GM23248 (cell line): ENCODE measurements around the gene CCDC81. TPM values are rescaled to one million over a fixed set of nuclear protein-coding genes. Genes with fewer than 3 reads are reported as not detected.

Experiments
- DNase-seq: peaks from one replicate; pipeline ENCODE4 v3.0.0-alpha.2; 2015
- H2AFZ ChIP-seq: fragments of 200-600 bp; sonication (generic); 2 replicates; pipeline ENCODE4 v1.6.1; 2016; ENCODE audit warnings: antibody characterized with exemption
- H3F3A ChIP-seq: fragments of 200-600 bp; sonication (generic); 2 replicates; pipeline ENCODE4 v1.6.1; 2016; ENCODE audit warnings: mild to moderate bottlenecking, antibody characterized with exemption, mixed run types; ENCODE audit not compliant: insufficient read depth
- H3K27ac ChIP-seq: fragments of 200-600 bp; sonication (generic); 2 replicates; pipeline ENCODE4 v1.5.1; 2016; ENCODE audit warnings: mild to moderate bottlenecking
- H3K27me3 ChIP-seq: fragments of 200-600 bp; sonication (generic); replicated peaks from 2 replicates; pipeline ENCODE4 v1.6.1; 2016; ENCODE audit warnings: mild to moderate bottlenecking; ENCODE audit not compliant: insufficient read depth
- H3K36me3 ChIP-seq: fragments of 200-600 bp; sonication (generic); 2 replicates; pipeline ENCODE4 v1.6.1; 2016; ENCODE audit warnings: low read depth, mild to moderate bottlenecking
- H3K4me1 ChIP-seq: fragments of 200-600 bp; sonication (generic); 2 replicates; pipeline ENCODE4 v1.6.1; 2016; ENCODE audit warnings: mild to moderate bottlenecking; ENCODE audit not compliant: insufficient read depth
- H3K4me2 ChIP-seq: fragments of 200-600 bp; sonication (generic); one replicate; pipeline ENCODE4 v1.6.1; 2016; ENCODE audit warnings: mild to moderate bottlenecking; ENCODE audit not compliant: unreplicated experiment
- H3K4me3 ChIP-seq: fragments of 200-600 bp; sonication (generic); 2 replicates; pipeline ENCODE4 v1.5.1; 2016; ENCODE audit warnings: mild to moderate bottlenecking
- H3K79me2 ChIP-seq: fragments of 200-600 bp; sonication (generic); 2 replicates; pipeline ENCODE4 v1.6.1; 2016; ENCODE audit warnings: mild to moderate bottlenecking; ENCODE audit not compliant: insufficient read depth
- H3K9ac ChIP-seq: fragments of 200-600 bp; sonication (generic); 2 replicates; pipeline ENCODE4 v1.6.1; 2016; ENCODE audit warnings: mild to moderate bottlenecking
- H3K9me2 ChIP-seq: fragments of 200-600 bp; sonication (generic); 2 replicates; pipeline ENCODE4 v1.6.1; 2016; ENCODE audit warnings: mixed run types, mild to moderate bottlenecking, moderate library complexity; ENCODE audit not compliant: insufficient read depth
- H3K9me3 ChIP-seq: fragments of 200-600 bp; sonication (generic); one replicate; pipeline ENCODE4 v1.6.1; 2017; ENCODE audit warnings: low read depth
- H4K20me1 ChIP-seq: fragments of 200-600 bp; sonication (generic); 2 replicates; pipeline ENCODE4 v1.6.0; 2016; ENCODE audit not compliant: insufficient read depth
- EZH2 ChIP-seq: fragments of 200-600 bp; sonication (generic); IDR thresholded peaks from 2 replicates; pipeline ENCODE4 v1.6.1; 2018; ENCODE audit warnings: antibody characterized with exemption, mild to moderate bottlenecking; ENCODE audit not compliant: insufficient read depth, poor library complexity, severe bottlenecking
- EZH2phosphoT487 ChIP-seq: fragments of 200-600 bp; sonication (generic); IDR thresholded peaks from 2 replicates; pipeline ENCODE4 v1.6.1; 2018; ENCODE audit warnings: antibody characterized with exemption, moderate library complexity, mild to moderate bottlenecking, low read depth; ENCODE audit not compliant: insufficient read depth
- WGBS, 2 experiments: methylation state at CpG; one replicate each; pipeline ENCODE4 v1.1.6; 2015 to 2017; ENCODE audit warnings: low lambda C conversion rate in 2 of 2, low coverage in 1 of 2; ENCODE audit errors: missing lambda C conversion rate in 2 of 2; 5-methylcytosine and 5-hydroxymethylcytosine counted together
- in situ Hi-C: fragments of 300-500 bp; cut with MboI; formaldehyde crosslinking; loops from 2 replicates; pipeline ENCODE4 v1.15.0; 2020
- polyA plus RNA-seq: library from polyadenylated mRNA; unstranded; fragments of >200 nt; fragmentation: Nextera tagmentation; extraction: Ambion mirVana; gene quantifications from 2 replicates; pipeline ENCODE4 v1.2.1, GENCODE V29; 2016
- total RNA-seq: library from RNA; depleted of rRNA; stranded (reverse); fragments of >200 nt; shearing (Covaris generic); gene quantifications from 2 replicates; pipeline ENCODE4 v1.2.3, GENCODE V29; 2014

Gene CCDC81
- total and polyA plus RNA-seq, 2 experiments from 2014 or later = under 0.01 to 0.49 TPM

DNA sequence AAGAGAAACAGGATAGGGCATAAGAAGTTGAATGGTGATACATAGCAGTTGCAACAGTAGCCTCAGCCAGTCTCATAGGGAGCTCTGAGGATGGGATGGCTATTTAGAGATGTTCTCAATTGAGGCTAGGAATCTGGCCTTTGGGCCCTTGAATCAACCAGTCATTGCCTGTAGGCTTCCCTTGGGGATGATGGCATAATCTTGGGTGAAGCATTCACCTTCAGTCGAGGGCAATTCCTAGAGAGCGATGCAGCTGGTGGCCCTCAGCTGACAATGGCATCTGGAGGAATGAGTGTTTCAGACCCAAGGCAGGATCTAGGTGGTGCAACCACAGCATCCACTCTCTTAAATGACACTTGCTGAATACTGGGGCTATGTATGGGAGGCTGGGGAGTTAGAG lies 61.0 kb downstream of the CCDC81 start:
- in situ Hi-C loops = no loop called here
- no peaks in the 10 kb centered on the region for H3K36me3 ChIP-seq
- no peak overlapping the region for H3K9ac ChIP-seq
- H3K4me3 ChIP-seq = no peak overlapping the region
- no peaks in the 10 kb centered on the region for H3K9me3 ChIP-seq
- no peak overlapping the region for H3K27ac ChIP-seq
- WGBS, 2 experiments = 83 to 96% methylated on average over 2 of the region's 2 CpGs
- H3K27me3 ChIP-seq = no peaks in the 10 kb centered on the region
- no peak for TF ChIP-seq EZH2phosphoT487
- TF ChIP-seq EZH2 = no peak
- H3K4me1 ChIP-seq = peaks cover 11% of the 10 kb centered on the region
- no peak overlapping the region for H3K4me2 ChIP-seq
- H3F3A ChIP-seq = peaks cover 15% of the 10 kb centered on the region
- H3K79me2 ChIP-seq = no peaks in the 10 kb centered on the region
- no peak overlapping the region for H2AFZ ChIP-seq
- H4K20me1 ChIP-seq = no peaks in the 10 kb centered on the region
- no peaks in the 10 kb centered on the region for H3K9me2 ChIP-seq
- no peak for DNase-seq

DNA sequence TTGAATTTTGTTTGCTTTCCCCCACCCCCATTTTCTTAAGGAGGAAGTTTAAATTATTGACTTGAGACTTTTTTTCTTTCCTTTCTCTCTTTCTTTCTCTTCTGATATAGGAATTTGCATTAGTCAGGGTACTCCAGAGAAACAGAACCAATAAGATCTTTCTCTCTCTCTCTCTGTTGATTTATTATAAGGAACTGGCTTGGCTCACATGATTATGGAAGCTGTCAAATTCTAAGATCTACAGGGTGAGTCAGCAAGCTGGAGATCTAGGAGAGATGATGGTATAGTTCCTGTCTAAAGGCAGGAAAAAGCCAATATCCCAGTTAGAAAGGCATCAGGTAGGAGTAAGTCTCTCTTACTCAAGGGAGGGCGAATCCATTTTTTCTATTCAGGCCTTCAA lies 64.0 kb downstream of the CCDC81 start:
- Histone ChIP-seq H3K9ac (no peak overlapping the region), H2AFZ (no peak overlapping the region), H3K4me1 (peaks cover 17% of the 10 kb centered on the region), H3K9me3 (no peaks in the 10 kb centered on the region), H3K27ac (no peak overlapping the region), H3K36me3 (no peaks in the 10 kb centered on the region), H3K79me2 (no peaks in the 10 kb centered on the region), H4K20me1 (no peaks in the 10 kb centered on the region), H3K9me2 (no peaks in the 10 kb centered on the region), H3K27me3 (no peaks in the 10 kb centered on the region), H3K4me3 (no peak overlapping the region), H3K4me2 (no peak overlapping the region), H3F3A (peaks cover 25% of the 10 kb centered on the region)
- DNase-seq = no peak
- no peak for TF ChIP-seq EZH2
- 97 to 100% methylated on average over 1 of the region's 1 CpG for WGBS, 2 experiments
- in situ Hi-C loops = no loop called here

DNA sequence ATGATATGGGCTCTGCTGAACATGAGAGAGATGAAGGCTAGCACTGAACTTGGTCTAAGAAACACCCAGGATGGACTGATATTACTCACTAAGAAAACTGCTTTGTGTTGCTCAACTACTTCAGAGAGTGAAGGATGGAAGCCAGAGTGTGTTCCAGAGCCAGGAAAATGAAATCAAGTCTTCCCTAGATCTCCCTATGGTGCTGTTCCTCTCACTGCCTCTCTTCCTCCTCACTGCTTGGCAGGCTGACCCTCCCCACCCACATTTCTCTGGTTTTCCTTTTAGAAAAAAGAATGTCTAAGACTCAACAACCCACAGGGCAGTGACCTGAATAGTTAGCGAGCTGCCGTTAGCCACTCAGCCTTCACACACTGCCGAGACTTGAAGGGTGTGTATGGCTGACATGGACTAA lies 65.6 kb downstream of the CCDC81 start:
- peak; percentile 84 for DNase-seq
- Histone ChIP-seq H3K4me1 (peaks cover 17% of the 10 kb centered on the region), H3K9me3 (no peaks in the 10 kb centered on the region), H3K79me2 (no peaks in the 10 kb centered on the region), H3K36me3 (no peaks in the 10 kb centered on the region), H3K27me3 (no peaks in the 10 kb centered on the region), H2AFZ (peak overlapping the region; percentile 72), H3K4me3 (no peak overlapping the region), H3F3A (peaks cover 25% of the 10 kb centered on the region), H4K20me1 (no peaks in the 10 kb centered on the region), H3K4me2 (peak overlapping the region; percentile 65), H3K9me2 (no peaks in the 10 kb centered on the region), H3K27ac (peak overlapping the region; percentile 55), H3K9ac (peak overlapping the region; percentile 4; the same call in 1 of the 2 replicates)
- in situ Hi-C loops = no loop called here
- 6 to 10% methylated on average over 3 of the region's 3 CpGs for WGBS, 2 experiments
- no peak for TF ChIP-seq EZH2
- TF ChIP-seq EZH2phosphoT487 = no peak

DNA sequence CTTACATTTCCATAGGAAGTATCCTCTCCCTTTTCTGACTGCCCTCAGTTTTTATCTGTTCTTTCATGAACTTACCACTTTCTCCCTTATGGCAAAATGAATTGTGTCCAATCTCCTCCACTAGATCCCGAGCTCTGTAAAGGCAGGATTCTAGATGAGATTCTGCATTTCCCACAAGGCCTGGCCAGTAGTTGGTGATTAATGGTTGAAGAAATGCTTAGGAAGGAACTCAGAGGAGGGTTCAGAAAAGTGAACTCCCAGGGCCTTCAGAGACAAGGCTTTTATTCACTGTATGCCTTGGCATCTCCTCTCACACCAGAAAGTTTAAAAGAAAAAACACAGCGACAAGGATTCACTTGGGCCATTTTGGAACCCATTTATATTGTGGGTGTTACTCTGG lies 66.2 kb downstream of the CCDC81 start:
- H3K27ac ChIP-seq = peak overlapping the region; percentile 55
- no peaks in the 10 kb centered on the region for H3K9me2 ChIP-seq
- H3K4me1 ChIP-seq = peaks cover 17% of the 10 kb centered on the region
- H3K27me3 ChIP-seq = no peaks in the 10 kb centered on the region
- no peaks in the 10 kb centered on the region for H3K9me3 ChIP-seq
- peak overlapping the region; percentile 4; the same call in 1 of the 2 replicates for H3K9ac ChIP-seq
- no peaks in the 10 kb centered on the region for H3K79me2 ChIP-seq
- peak overlapping the region; percentile 72 for H2AFZ ChIP-seq
- H3F3A ChIP-seq = peaks cover 25% of the 10 kb centered on the region
- H3K4me2 ChIP-seq = peak overlapping the region; percentile 65
- no peaks in the 10 kb centered on the region for H3K36me3 ChIP-seq
- in situ Hi-C loops = no loop called here
- H4K20me1 ChIP-seq = no peaks in the 10 kb centered on the region
- peak; percentile 31 for DNase-seq
- 95 to 97% methylated on average over 2 of the region's 2 CpGs for whole genome bisulfite sequencing, 2 experiments
- TF ChIP-seq EZH2phosphoT487 = no peak
- TF ChIP-seq EZH2 = no peak
- H3K4me3 ChIP-seq = no peak overlapping the region

DNA sequence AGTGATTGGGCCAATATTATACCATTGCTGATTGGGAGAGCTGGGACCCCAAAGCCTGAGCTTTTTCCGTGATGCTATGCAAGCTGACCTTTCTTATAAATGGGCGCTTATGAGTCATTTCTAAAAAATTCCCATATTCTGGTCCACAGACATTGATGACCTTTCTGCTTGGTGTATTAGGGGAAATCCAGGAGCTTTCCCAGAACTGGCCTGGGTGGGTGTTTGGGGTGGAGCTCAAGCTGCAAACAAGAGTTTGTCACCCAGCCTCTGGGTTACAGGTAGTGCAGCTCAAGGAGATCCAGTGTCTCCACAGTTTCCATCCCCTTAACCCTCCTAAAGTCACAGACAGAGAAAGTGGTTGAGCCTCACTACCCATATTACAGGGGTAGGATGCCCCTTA lies 67.7 kb downstream of the CCDC81 start:
- WGBS, 2 experiments = 93 to 94% methylated on average over 2 of the region's 2 CpGs
- in situ Hi-C loops = no loop called here
- Histone ChIP-seq H3K9me3 (no peaks in the 10 kb centered on the region), H2AFZ (no peak overlapping the region), H3F3A (peaks cover 25% of the 10 kb centered on the region), H3K79me2 (no peaks in the 10 kb centered on the region), H3K9ac (no peak overlapping the region), H3K27ac (no peak overlapping the region), H3K4me2 (no peak overlapping the region), H3K9me2 (no peaks in the 10 kb centered on the region), H4K20me1 (no peaks in the 10 kb centered on the region), H3K36me3 (no peaks in the 10 kb centered on the region), H3K4me1 (peaks cover 17% of the 10 kb centered on the region), H3K4me3 (no peak overlapping the region), H3K27me3 (no peaks in the 10 kb centered on the region)
- DNase-seq = peak; percentile 10
- no peak for TF ChIP-seq EZH2phosphoT487
- TF ChIP-seq EZH2 = no peak
